HG02763 (cell line): ENCODE measurements around the gene TUT7.
A peak's percentile ranks its signal among the peaks of the same experiment; 100 is the strongest.
"Not testable (repeated sequence)": the region's sequence is repeated elsewhere in the genome, so short reads cannot be mapped to it uniquely, and the experiment has no call there.

ENCODE experiments used
- ATAC-seq: cut with Tn5 transposase; IDR thresholded peaks from one replicate; pipeline ENCODE4 v1.9.1; 2021; ENCODE audit warnings: mild to moderate bottlenecking, moderate library complexity; ENCODE audit not compliant: unreplicated experiment

The TUT7 gene, protein sequence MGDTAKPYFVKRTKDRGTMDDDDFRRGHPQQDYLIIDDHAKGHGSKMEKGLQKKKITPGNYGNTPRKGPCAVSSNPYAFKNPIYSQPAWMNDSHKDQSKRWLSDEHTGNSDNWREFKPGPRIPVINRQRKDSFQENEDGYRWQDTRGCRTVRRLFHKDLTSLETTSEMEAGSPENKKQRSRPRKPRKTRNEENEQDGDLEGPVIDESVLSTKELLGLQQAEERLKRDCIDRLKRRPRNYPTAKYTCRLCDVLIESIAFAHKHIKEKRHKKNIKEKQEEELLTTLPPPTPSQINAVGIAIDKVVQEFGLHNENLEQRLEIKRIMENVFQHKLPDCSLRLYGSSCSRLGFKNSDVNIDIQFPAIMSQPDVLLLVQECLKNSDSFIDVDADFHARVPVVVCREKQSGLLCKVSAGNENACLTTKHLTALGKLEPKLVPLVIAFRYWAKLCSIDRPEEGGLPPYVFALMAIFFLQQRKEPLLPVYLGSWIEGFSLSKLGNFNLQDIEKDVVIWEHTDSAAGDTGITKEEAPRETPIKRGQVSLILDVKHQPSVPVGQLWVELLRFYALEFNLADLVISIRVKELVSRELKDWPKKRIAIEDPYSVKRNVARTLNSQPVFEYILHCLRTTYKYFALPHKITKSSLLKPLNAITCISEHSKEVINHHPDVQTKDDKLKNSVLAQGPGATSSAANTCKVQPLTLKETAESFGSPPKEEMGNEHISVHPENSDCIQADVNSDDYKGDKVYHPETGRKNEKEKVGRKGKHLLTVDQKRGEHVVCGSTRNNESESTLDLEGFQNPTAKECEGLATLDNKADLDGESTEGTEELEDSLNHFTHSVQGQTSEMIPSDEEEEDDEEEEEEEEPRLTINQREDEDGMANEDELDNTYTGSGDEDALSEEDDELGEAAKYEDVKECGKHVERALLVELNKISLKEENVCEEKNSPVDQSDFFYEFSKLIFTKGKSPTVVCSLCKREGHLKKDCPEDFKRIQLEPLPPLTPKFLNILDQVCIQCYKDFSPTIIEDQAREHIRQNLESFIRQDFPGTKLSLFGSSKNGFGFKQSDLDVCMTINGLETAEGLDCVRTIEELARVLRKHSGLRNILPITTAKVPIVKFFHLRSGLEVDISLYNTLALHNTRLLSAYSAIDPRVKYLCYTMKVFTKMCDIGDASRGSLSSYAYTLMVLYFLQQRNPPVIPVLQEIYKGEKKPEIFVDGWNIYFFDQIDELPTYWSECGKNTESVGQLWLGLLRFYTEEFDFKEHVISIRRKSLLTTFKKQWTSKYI (N-terminal part only)

DNA sequence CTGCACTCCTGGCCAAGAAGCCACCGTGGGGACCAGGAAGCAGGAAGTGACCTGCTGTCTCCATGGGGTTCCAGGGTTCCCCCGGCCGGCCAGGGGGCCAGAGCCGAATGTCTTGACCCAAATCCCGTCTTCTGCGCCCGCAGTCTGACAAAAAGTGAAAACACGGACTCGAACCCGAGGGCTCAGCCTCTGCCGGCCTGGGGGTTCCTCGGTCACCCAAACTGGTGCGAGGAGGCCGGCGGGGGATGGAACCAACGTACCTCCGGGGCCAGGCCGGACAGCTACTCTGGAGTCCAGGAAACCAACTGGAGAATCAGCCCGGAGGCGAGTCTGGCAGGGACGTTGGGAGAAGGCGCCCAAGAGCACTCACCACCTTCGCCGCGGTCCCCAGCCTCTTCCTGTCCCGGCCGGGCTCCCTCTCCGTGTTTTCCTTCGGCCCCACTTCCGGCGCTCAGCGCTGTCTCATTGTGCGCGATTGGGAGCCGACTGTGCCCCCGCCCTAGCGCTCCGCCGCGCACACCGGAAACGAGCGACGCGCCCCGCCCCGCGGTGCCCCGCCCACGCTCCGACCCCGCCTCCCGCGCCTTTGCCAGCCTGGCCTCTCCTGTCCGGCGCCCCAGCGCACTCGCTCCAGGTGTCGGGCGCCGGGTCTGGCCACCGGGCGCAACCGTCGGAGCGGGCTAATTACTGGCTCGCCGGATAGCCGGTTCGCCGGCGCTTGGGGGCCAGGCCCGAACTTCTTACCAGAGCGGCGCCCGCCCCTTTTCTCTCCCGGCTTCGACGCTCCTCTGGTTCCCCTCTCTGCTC is at the start of gene TUT7:
Gene TUT7, minus strand, starts transcription at position 400 of the 807 bp plus-strand sequence. CDS start 1,211 bp downstream, outside the sequence.
- ATAC-seq = peak; percentile 79

DNA sequence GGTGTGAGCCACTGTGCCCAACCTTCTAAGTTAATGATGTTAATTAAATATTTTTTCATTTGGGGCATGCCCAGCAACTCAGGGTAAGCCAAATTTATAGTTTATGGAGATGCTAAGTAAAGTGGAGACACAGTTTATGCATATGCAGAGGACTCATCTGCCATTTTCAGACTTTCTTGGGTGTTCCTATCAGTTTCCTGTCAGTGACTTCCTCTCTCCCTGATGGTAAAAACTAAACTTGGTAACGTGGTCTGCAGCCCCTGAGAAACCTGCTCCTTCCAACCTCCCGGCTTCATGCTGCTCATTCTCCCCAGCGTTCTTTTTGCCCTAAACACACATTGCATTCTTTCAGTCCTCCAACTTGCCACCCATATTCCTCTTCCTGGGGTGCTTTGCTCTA is 48.4 kb upstream of the TUT7 start:
- ATAC-seq = no peak

GRCh38 chr9:86396412-86396811 is 42.2 kb upstream of the TUT7 start:
- no peak for ATAC-seq

DNA sequence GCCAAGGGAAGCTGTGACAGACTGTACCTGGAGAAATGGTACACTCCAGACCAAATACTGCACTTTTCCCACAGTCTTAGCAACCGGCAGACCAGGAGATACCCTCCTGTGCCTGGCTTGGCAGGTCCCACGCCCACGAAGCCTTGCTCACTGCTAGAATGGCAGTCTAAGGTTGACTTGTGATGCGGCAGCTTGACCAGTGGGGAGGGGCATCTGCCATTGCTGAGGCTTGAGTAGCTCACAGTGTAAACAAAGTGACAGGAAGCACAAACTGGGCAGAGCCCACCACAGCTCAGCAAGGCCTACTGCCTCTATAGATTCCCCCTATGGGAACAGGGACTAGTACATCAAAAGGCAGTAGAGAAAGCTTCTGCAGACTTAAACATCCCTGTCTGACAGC is 36.0 kb upstream of the TUT7 start:
- ATAC-seq = not testable (repeated sequence)

GRCh38 chr9:86389628-86390027 is 35.4 kb upstream of the TUT7 start:
- no peak for ATAC-seq

- ATAC-seq = no peak
Measured at GRCh38 chr9:86387376-86387775, 33.2 kb upstream of the TUT7 start.

GRCh38 chr9:86383000-86383399 is 28.8 kb upstream of the TUT7 start:
- ATAC-seq = not testable (repeated sequence)

GRCh38 chr9:86376016-86376415 is 21.8 kb upstream of the TUT7 start:
- ATAC-seq = no peak

DNA sequence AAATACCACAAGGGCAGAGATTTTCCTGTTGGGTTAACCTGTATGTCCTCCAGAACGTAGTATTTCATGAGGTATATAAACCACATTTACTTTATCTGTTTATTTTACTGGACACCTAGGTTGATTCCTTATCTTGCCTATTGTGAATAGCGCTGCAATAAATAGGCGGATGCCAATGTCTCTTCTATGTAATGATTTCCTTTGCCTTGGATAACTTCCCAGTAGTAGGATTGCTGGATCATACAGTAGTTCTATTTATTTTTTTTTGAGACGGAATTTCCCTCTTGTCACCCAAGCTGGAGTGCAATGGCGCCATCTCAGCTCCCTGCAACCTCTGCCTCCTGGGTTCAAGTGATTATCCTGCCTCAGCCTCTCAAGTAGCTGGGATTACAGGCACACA is 15.6 kb upstream of the TUT7 start:
- ATAC-seq = no peak

DNA sequence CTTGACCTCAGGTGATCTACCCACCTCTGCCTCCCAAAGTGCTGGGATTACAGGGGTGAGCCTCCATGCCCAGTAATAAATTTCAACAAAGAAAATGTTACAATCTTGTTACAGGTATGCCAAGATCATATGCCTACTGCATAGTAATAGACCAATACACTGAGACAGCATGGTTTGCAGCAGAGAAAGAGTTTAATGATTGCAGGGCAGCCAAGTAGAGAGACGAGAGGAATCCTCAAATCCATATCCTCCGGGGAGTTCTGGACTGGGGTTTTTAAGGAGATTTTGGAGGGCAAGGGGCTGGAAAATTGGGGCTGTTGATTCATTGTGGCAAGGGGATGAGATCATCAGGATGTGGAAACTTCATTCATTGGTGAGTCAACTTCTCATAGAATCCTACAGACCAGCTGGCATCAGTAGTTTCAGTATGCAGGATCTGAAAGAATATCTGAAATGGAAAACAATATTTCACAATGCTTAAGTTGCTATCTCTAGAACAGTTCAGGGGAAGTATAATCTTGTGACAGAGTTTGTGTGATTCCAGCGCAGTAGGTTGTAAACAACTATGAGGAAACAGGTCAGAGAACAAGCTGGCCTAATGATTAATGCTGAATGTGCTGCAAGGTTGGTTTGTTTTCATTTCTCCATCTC is 14.8 kb upstream of the TUT7 start:
- no peak for ATAC-seq

GRCh38 chr9:86361176-86361575 is 7.0 kb upstream of the TUT7 start:
- ATAC-seq = no peak

DNA sequence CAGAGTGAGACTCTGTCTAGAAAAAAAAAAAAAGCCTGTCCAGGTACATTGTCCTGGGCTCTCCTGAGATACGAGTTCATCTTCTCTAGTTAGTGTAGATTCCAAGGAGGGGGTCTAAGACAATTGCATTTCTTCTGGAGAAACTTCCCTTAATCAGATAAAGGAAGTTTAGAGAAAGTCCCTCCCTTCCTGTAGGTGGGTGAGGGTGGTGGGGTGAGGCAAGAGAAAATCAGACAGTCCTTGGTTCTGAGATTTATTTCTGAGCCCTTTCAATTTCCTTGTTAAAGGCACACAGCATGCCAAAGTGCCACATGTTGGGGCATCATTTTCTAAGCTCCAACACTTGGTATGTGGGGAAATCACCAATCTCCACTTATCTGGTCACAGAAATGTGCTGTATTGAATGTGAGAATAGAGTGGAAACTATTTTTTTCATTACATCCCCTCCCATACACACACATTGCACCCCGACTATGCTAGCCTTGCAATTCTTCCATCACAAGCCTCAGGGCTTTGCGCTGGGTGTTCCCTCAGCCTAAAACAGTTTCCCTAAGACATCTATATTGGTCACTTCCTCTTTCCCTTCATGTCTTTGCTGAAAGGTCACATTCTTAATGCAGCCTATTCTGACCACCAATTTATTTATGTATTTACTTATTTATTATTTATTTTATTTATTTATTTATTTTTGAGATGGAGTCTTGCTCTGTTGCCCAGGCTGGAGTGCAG is 5.1 kb upstream of the TUT7 start:
- ATAC-seq = no peak

DNA sequence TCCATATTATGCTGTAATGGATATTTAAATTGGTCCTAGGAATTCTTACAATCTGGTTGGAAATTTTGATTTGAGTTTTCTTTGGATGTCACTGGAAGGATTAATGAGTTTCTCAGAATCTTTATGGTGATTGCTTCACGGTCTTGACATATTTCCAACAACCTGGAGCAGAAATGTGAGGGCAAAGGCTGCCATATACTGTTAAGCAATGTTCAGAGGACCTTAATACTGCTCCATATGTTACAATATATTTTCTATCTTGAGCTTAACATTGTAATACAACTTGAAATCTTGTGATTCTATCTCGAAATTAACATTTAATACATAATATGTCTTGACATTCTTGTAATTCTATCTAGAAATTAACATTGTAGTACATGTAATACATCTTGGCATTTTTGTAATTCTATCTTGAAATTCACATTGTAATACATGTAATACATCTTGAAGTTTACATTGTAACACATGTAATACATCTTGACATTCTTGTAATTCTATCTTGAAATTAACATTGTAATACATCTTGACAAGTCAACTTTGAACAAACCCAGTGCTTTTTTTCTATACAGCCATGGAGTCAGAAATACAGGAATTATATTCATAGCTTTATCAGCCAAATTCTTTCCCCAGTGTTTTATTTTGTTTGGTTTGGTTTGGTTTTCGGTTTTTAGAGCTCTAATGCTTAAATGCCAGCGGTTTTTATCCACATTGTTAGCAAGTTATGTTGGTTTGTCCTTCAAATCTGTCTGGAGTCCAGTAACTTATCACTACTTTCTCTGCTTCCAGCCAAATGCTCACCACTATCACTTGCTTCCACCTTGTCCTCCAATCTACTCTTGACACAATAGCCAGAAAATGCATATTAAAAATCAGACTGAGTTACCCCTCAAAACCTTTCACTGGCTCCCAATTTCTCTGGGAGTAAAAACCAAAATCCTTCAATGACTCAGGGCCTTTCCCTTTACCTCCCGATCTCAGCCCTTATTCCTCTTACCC is 3.0 kb upstream of the TUT7 start:
- no peak for ATAC-seq

- no peak for ATAC-seq
Measured at GRCh38 chr9:86355814-86356213, 1.6 kb upstream of the TUT7 start.

DNA sequence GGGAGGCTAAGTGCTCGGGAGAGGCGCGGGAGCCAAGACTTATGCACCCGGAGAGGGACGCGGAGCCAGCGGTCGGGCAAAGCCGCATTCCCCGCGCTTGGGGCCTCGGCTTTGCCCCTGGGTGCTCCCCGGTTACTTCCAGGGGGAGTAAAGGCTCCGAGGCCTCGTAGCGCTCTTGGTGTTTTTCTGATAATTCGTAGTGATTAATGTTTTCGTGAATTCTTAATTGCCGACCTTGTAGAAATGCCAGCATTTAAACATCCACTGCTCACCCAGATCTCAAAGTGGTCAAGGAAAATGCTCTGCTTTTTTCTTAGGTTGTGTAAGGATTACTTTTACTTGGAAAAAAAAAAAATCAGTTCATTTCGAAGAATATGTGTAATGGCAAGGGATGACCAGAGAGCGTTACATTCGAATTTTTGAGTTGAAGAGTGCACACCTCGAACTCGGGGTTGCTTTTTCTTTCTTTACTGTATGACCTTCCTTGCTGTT is 654 bp upstream of the TUT7 start:
- ATAC-seq = no peak

- ATAC-seq = no peak
Measured at GRCh38 chr9:86353655-86354010, 577 bp downstream of the TUT7 start.

GRCh38 chr9:86352440-86353077 is 1.7 kb downstream of the TUT7 start:
- ATAC-seq = no peak
